ENCODE data around the gene NAA10.

The NAA10 gene

DNA sequence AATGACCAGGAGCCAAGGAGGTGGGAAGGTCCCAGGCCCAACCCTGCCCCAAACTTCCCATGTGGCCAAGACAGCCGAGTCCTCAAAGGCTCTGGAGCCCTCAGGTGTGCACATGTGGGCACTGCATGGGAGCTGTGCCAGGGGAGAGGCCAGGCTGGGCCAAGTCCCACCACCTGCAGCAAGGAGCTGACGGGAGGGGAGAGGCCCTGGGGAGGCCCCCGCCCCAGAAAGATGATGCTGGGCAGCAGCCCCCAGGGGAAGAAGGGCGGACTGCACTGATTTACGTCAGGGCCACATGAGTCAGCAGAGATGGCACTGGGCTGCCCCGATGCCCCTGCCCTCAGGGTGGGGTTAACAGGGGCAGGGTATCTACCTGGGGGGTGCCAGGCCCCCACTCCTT, 50.2 kb downstream of the NAA10 start:
- DNase-seq (ENCODE audit: low read depth) = no peak

DNA sequence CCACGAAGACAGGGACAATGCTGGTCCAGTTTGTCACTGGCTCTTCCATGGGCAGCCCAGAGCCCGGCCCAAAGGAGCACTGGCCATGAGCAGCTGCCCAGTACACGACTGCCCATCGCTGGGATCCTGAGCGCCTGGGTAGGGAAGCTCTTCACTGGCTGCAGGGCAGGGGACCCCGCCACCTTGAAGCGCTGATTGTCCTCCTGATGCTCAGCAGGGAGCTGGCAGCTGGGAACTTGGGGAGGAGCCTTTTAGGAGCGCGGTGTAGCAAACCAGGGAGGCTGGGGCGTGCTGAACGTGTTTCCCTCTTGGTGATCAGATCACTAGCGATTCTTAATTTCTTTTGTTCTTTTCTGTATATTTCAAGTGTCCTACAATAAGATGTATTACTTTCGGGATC, 50.7 kb downstream of the NAA10 start:
- no peak for DNase-seq (ENCODE audit: low read depth)

DNA sequence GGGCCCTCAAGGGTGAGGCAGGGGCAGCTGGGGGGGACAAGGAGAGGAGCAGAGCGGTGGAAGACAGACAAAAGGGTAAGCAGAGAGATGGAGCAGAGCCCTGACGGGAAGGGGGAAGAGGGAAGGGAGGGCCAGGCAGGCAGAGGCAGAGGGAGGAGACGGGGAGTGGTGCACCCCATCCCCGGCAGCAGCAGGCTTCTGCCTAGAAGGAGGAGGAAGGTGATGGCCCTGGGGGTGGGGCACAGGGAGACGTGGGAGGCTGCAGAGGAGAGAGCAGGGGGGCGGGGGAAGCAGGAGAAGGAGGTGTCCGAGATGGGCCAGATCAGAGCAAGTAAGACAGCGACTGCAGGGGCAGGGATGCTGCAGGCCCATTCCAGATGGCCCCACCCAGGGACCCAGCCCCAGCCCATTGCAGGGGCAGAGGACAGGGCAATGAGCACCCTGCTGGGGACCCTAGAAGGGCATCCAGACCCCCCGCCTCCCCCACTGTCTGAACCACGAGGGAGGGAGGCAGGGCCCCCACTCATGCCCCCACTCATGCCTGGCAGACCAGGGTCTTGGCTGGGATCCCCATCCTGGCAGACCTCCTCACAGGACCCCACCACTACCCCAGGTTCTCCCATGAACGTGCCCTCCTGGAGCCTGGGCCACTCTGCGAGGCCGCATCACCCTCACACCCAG, 51.5 kb downstream of the NAA10 start:
- DNase-seq (ENCODE audit: low read depth) = no peak

DNA sequence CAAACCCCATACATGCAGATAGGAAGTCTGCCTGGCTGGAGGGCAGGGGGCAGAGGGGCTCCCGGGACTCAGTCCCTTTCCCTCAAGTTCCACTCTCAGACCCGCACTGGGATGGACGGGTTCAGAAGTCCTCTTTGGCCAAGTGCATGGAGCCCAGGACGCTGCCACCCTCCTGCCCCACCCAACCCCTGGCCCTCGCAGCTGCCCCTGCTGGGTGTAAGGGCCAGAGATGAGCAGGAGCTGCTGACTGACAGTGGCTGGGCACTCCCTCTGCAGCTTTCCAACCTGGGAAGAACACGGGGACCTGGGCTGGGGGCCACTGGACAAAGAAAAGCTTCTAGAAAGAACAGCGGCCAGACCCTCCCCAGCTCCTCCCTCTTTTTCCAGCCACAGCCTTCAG, 52.3 kb downstream of the NAA10 start:
- DNase-seq (ENCODE audit: low read depth) = no peak

DNA sequence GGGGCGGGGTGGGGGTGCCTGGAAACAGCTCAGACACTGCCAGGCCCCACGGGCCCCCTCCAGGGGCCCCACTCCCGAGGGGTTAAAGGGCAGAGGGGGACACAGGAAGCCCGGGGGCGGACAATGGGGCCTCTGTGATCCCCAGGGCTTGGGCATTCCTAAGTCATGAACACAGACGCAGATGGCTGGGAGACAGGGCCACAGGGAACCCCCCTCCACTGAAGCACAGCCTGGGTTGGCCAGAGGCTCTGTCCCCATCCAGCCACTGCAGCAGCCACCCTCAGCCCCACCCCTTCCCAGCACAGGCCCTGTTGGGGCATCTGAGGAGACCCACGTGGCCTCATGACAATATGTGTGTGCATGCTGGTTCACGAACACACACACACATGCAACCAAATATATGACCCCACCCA, 52.7 kb downstream of the NAA10 start:
- DNase-seq (ENCODE audit: low read depth) = no peak

DNA sequence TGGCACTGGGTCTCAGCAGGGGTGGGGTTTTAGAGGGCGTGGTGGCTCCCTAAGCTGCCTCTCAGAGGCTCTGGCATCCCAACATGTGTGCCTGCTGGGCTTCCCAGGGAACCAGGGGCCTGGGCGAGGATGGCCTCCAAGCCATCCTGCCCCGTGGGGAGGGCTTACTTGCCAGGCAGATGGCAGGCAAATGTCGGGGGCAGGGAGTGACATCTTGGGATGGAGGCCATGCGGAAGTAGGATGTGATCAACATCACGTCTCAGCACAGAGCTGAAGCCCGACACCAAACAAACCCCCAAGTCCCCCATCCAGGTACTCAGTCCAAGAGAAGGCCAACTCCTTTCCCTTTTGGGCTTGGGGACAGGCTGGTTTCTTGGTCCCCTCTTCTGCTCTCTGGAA, 53.6 kb downstream of the NAA10 start:
- no peak for DNase-seq (ENCODE audit: low read depth)

DNA sequence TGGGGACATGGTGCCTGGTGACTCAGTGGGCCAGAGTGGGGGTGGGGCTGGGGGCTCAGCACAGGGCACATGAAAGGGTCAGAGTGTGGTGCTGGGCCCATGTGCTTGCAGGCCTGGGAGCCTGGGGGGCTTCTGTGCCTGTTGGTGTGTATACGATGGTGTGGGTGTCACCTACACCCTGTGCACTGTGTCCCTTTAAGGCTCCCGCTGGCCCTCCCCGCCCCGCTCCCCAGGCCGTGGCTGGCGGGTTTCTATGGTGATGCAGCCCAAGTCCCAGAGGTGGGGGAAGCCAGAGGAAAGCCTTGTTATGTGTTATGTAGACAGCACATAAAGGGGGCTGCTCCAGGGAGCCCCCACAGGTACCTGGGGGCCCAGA, 54.4 kb downstream of the NAA10 start:
- no peak for DNase-seq (ENCODE audit: low read depth)

DNA sequence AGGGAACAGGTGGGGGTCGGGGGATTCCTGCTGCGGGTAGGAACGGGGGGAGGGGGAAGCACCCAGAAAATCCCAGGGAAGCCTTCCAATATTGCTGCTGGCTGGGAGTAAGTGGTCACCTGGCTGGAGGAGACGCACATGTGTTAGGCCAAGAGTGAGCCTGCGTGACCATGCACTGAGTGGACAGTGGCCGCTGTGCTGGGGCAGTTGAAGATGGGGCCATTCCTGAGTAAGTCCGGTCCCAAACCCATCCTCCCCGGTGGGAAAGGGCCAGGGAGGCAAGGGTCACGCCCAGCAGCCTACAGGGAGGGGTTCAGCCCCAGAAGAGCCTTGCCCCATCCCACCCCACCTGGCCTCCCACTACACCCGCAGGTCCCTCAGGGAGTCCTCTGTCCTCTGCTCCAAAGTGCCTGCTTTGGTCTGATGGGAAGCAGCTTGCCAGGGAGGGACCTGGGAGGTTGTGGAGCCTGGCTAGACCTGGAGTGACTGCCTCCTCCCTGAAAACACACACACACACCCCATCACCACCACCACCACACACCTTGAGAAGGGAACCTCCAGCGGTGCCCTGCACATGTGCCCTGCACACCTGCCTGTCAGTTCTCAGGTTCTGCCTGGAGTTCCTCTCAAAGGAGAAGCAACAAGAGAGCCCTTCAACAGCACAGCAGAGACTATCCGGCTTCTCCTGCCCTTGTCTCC, 54.9 kb downstream of the NAA10 start:
- no peak for DNase-seq (ENCODE audit: low read depth)
